Peyer's patch (tissue), 4 donors: Measurements from ENCODE around the gene RAB7B.

Experiments used
- POLR2A ChIP-seq, 2 donors: fragments of 450-650 bp; IDR thresholded peaks; one replicate each; pipeline ENCODE4 v1.5.1; 2017; ENCODE audit warnings: antibody characterized with exemption in 2 of 2, mild to moderate bottlenecking in 2 of 2, moderate library complexity in 2 of 2
- TF ChIP-seq, protein P1 (sequence below), 6 experiments: fragments of 450-650 bp in 4 of 6; fragments of 200-600 bp in 2 of 6; sonication (generic) in 1 of 6; IDR thresholded peaks; one replicate each; pipeline ENCODE4 v1.5.1; 2017 to 2019; ENCODE audit warnings: antibody characterized with exemption in 6 of 6, mild to moderate bottlenecking in 3 of 6, moderate library complexity in 1 of 6

DNA sequence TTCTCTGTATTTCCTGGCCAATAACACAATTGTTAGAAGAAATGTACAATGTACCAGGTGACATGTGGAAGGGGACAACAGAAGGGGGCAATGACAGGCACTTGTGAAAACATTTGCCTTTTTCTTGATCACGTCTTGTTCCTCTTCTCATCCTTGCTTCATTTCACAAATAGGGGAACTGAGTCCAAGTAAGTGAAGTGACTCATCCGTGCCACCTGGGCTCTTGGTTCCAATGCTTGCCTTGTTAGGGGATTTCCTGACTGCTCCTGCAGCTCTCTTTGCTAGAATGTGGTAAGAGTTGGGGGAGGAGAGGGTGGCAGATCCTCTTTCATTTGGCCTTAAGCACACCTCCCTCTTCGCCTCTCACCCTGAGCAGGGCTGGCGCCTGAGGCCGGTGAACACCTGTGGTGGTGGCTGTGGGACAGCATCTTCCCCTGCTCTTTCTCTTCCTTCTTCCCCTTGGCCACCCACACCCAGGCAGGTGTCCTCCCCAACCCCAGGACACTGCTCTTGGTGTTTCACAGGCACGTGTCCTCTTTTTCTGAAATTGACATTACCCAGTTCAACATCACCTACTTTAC, 47.5 kb upstream of the RAB7B start:
- TF ChIP-seq, protein P1, sequence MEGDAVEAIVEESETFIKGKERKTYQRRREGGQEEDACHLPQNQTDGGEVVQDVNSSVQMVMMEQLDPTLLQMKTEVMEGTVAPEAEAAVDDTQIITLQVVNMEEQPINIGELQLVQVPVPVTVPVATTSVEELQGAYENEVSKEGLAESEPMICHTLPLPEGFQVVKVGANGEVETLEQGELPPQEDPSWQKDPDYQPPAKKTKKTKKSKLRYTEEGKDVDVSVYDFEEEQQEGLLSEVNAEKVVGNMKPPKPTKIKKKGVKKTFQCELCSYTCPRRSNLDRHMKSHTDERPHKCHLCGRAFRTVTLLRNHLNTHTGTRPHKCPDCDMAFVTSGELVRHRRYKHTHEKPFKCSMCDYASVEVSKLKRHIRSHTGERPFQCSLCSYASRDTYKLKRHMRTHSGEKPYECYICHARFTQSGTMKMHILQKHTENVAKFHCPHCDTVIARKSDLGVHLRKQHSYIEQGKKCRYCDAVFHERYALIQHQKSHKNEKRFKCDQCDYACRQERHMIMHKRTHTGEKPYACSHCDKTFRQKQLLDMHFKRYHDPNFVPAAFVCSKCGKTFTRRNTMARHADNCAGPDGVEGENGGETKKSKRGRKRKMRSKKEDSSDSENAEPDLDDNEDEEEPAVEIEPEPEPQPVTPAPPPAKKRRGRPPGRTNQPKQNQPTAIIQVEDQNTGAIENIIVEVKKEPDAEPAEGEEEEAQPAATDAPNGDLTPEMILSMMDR (IDR thresholded peaks at IDR 0.05) = no peak
- no peak for TF ChIP-seq POLR2A (IDR thresholded peaks at IDR 0.05)
